Natural killer cell (primary cell): ENCODE data around the gene TTC28. TPM values are rescaled to one million over a fixed set of nuclear protein-coding genes. Genes with fewer than 3 reads are reported as not detected.

ENCODE experiments used
- ATAC-seq, 3 donors: fragments of 150-1000 bp in 2 of 3; fragments of 200-7000 bp in 1 of 3; cut with Tn5 transposase; 1 replicate in 1 of 3; 2 replicates in 2 of 3; pipeline ENCODE4 v1.10.0; 2021; ENCODE audit warnings: mild to moderate bottlenecking in 2 of 3, moderate library complexity in 2 of 3
- DNase-seq, 2 donors: peaks; one replicate each; pipeline versions ENCODE4 v3.0.0 to v3.0.0-alpha.2; 2013 to 2021; ENCODE audit warnings: mixed read lengths in 1 of 2
- H3K27ac ChIP-seq: one replicate; pipeline ENCODE4 v1.5.1; 2013; ENCODE audit warnings: mild to moderate bottlenecking, low read length
- H3K27me3 ChIP-seq: one replicate; pipeline ENCODE4 v1.6.1; 2013; ENCODE audit warnings: low read length; ENCODE audit not compliant: control insufficient read depth, insufficient read depth
- H3K36me3 ChIP-seq: one replicate; pipeline ENCODE4 v1.6.1; 2013; ENCODE audit warnings: low read length; ENCODE audit not compliant: control insufficient read depth, insufficient read depth
- H3K4me1 ChIP-seq: one replicate; pipeline ENCODE4 v1.6.1; 2013; ENCODE audit warnings: low read length; ENCODE audit not compliant: control insufficient read depth, insufficient read depth
- H3K4me3 ChIP-seq: one replicate; pipeline ENCODE4 v1.5.1; 2013; ENCODE audit warnings: low read length
- H3K9me3 ChIP-seq: one replicate; pipeline ENCODE4 v1.6.1; 2013; ENCODE audit warnings: low read length; ENCODE audit not compliant: control insufficient read depth, insufficient read depth
- H3K27ac Mint-ChIP-seq, 2 donors: one replicate each; pipeline ENCODE4 v1.8.0; 2022; ENCODE audit warnings: mild to moderate bottlenecking in 2 of 2, mixed read lengths in 2 of 2, moderate library complexity in 1 of 2
- H3K27me3 Mint-ChIP-seq, 2 donors: one replicate each; pipeline ENCODE4 v1.8.0; 2022; ENCODE audit warnings: low read depth in 2 of 2, mixed read lengths in 2 of 2
- H3K36me3 Mint-ChIP-seq: one replicate; pipeline ENCODE4 v1.8.0; 2022; ENCODE audit warnings: mixed read lengths
- H3K4me1 Mint-ChIP-seq, 2 donors: one replicate each; pipeline ENCODE4 v1.8.0; 2022; ENCODE audit warnings: mixed read lengths in 2 of 2
- H3K4me3 Mint-ChIP-seq: one replicate; pipeline ENCODE4 v1.8.0; 2022; ENCODE audit warnings: mild to moderate bottlenecking, moderate library complexity, mixed read lengths
- H3K9me3 Mint-ChIP-seq, 2 donors: one replicate each; pipeline ENCODE4 v1.8.0; 2022; ENCODE audit warnings: mixed read lengths in 2 of 2
- CTCF ChIP-seq: fragments of 200-600 bp; IDR thresholded peaks from one replicate; pipeline ENCODE4 v1.8.0; 2022; ENCODE audit warnings: antibody characterized with exemption
- WGBS: methylation state at CpG from one replicate; pipeline ENCODE4 v1.1.7; 2013; ENCODE audit warnings: missing lambda C conversion rate; ENCODE audit not compliant: insufficient coverage; 5-methylcytosine and 5-hydroxymethylcytosine counted together
- intact Hi-C: fragments of 100-400 bp; cut with micrococcal nuclease; formaldehyde crosslinking; loops from one replicate; pipeline ENCODE4 v1.14.2; 2022
- total RNA-seq, 4 donors: library from RNA; stranded (reverse); fragments of 120-200 nt in 1 of 4; gene quantifications; one replicate each; pipeline versions ENCODE4 v1.2.3 to v1.2.4, GENCODE V29; 2013 to 2022

TTC28 gene
- total RNA-seq, 3 donors from 2014 or later (not counting 1 experiment from before 2014, with no cell fraction given), result 4.1 to 10.0 (median 8.6) TPM

- no peaks in the 10 kb centered on the region for H3K36me3 Mint-ChIP-seq
- WGBS, result 87% methylated on average over 2 of the region's 3 CpGs
Observed at GRCh38 chr22:28282405-28283067, 397.1 kb downstream of the TTC28 start.

GRCh38 chr22:28279888-28280287 is 399.8 kb downstream of the TTC28 start:
- ATAC-seq, result no peak
- WGBS, result no CpG with 5 or more reads among the region's 2 CpGs
- no peak overlapping the region for H3K27ac ChIP-seq
- no peak overlapping the region for H3K27ac Mint-ChIP-seq
- no peak for TF ChIP-seq CTCF
- no peaks in the 10 kb centered on the region for H3K9me3 ChIP-seq
- H3K4me1 ChIP-seq, result no peaks in the 10 kb centered on the region
- H3K27me3 Mint-ChIP-seq, result peaks cover 2 to 6% of the 10 kb centered on the region in 2 donors
- H3K4me3 ChIP-seq, result no peak overlapping the region
- no peaks in the 10 kb centered on the region for H3K27me3 ChIP-seq
- no peaks in the 10 kb centered on the region for H3K36me3 ChIP-seq
- no peaks in the 10 kb centered on the region for H3K9me3 Mint-ChIP-seq
- intact Hi-C loops, result no loop called here
- H3K4me3 Mint-ChIP-seq, result no peak overlapping the region
- H3K4me1 Mint-ChIP-seq, result no peaks in the 10 kb centered on the region
- H3K36me3 Mint-ChIP-seq, result no peaks in the 10 kb centered on the region
- no peak for DNase-seq

More at GRCh38 chr22:28282405-28283067, 397.1 kb downstream of the TTC28 start:
- no peaks in the 10 kb centered on the region for H3K9me3 Mint-ChIP-seq
- H3K27ac ChIP-seq, result no peak overlapping the region
- H3K4me1 Mint-ChIP-seq, result no peaks in the 10 kb centered on the region
- no peaks in the 10 kb centered on the region for H3K4me1 ChIP-seq
- no peak for TF ChIP-seq CTCF
- H3K36me3 ChIP-seq, result no peaks in the 10 kb centered on the region
- DNase-seq (no peak), ATAC-seq (no peak)
- no peaks in the 10 kb centered on the region for H3K9me3 ChIP-seq
- H3K27me3 Mint-ChIP-seq, result peaks cover 2 to 9% of the 10 kb centered on the region in 2 donors
- H3K27ac Mint-ChIP-seq, result no peak overlapping the region
- intact Hi-C loops, result no loop called here
- no peaks in the 10 kb centered on the region for H3K27me3 ChIP-seq
- no peak overlapping the region for H3K4me3 ChIP-seq
- H3K4me3 Mint-ChIP-seq, result no peak overlapping the region

GRCh38 chr22:28269277-28269676 is 410.4 kb downstream of the TTC28 start:
- TF ChIP-seq CTCF, result no peak
- WGBS, result 88% methylated on average over 2 of the region's 2 CpGs
- H3K27me3 Mint-ChIP-seq, result peaks cover 0 to 27% of the 10 kb centered on the region in 2 donors
- DNase-seq (no peak), ATAC-seq (no peak)
- H3K4me3 Mint-ChIP-seq, result no peak overlapping the region
- no peak overlapping the region for H3K27ac Mint-ChIP-seq
- intact Hi-C loops, result no loop called here
- H3K4me1 Mint-ChIP-seq, result no peaks in the 10 kb centered on the region
- H3K36me3 ChIP-seq, result no peaks in the 10 kb centered on the region
- H3K4me1 ChIP-seq, result no peaks in the 10 kb centered on the region
- H3K4me3 ChIP-seq, result no peak overlapping the region
- no peaks in the 10 kb centered on the region for H3K36me3 Mint-ChIP-seq
- no peak overlapping the region for H3K27ac ChIP-seq
- H3K9me3 ChIP-seq, result no peaks in the 10 kb centered on the region
- H3K9me3 Mint-ChIP-seq, result no peaks in the 10 kb centered on the region
- H3K27me3 ChIP-seq, result no peaks in the 10 kb centered on the region

GRCh38 chr22:28268850-28269249 is 410.8 kb downstream of the TTC28 start:
- DNase-seq (no peak), ATAC-seq (no peak)
- no peaks in the 10 kb centered on the region for H3K9me3 Mint-ChIP-seq
- no peak overlapping the region for H3K4me3 Mint-ChIP-seq
- Histone ChIP-seq H3K27ac (no peak overlapping the region), H3K36me3 (no peaks in the 10 kb centered on the region), H3K27me3 (no peaks in the 10 kb centered on the region), H3K9me3 (no peaks in the 10 kb centered on the region), H3K4me1 (no peaks in the 10 kb centered on the region), H3K4me3 (no peak overlapping the region)
- peaks cover 0 to 27% of the 10 kb centered on the region in 2 donors for H3K27me3 Mint-ChIP-seq
- TF ChIP-seq CTCF, result no peak
- H3K36me3 Mint-ChIP-seq, result no peaks in the 10 kb centered on the region
- intact Hi-C loops, result no loop called here
- H3K4me1 Mint-ChIP-seq, result no peaks in the 10 kb centered on the region
- WGBS, result 85% methylated on average over 4 of the region's 5 CpGs
- no peak overlapping the region for H3K27ac Mint-ChIP-seq
